GM12892 (cell line): ENCODE measurements around the gene GPI. TPM values are rescaled to one million over a fixed set of nuclear protein-coding genes. Genes with fewer than 3 reads are reported as not detected.

ENCODE experiments used
- DNase-seq: peaks from one replicate; pipeline ENCODE4 v3.0.0; 2011; ENCODE audit not compliant: insufficient read length
- FAIRE-seq: peaks from 2 replicates; lab custom pipeline; 2011; peaks lifted over from hg19 to GRCh38; lab: Jason Lieb, UNC
- POLR2A ChIP-seq: IDR thresholded peaks from 2 replicates; pipeline ENCODE4 v1.6.1; 2011; ENCODE audit warnings: low read depth, low read length, control low read depth
- POLR2AphosphoS5 ChIP-seq: IDR thresholded peaks from 2 replicates; pipeline ENCODE4 v1.6.1; 2011; ENCODE audit warnings: low read depth, low read length, control low read depth
- TAF1 ChIP-seq: IDR thresholded peaks from 2 replicates; pipeline ENCODE4 v1.6.1; 2011; ENCODE audit warnings: low read depth, mild to moderate bottlenecking, control low read depth, low read length, borderline replicate concordance
- polyA plus RNA-seq: library from polyadenylated mRNA; unstranded; fragments of >200 nt; gene quantifications from one replicate; pipeline ENCODE4 v1.2.1, GENCODE V29; 2012; ENCODE audit warnings: missing spikeins, inconsistent platforms; ENCODE audit not compliant: missing spikeins

GPI gene
- 399 TPM for polyA plus RNA-seq

DNA sequence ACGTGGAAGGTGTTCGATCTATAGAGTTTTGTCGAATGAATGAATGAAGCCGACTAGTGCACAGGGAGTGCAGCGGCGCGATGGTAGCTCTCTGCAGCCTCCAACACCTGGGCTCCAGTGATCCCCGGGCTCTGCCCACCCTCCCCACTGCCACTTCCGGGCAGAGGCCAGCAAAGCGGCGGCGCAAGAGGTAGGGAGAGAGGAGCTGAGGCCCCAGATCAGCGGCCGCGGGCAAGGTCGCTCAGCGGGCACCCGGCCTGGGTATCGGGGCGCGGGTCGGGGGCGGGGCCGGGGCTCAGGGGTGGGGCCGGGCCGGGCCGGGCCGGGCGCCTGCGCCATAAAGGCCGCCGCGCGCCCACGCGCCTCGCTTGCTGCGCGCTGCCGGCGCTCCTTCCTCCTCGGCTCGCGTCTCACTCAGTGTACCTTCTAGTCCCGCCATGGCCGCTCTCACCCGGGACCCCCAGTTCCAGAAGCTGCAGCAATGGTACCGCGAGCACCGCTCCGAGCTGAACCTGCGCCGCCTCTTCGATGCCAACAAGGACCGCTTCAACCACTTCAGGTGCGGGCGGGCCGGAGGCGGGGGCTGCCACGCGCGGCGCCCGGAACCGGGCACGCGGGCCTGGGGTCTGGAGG lies at the start of gene GPI:
TSS of gene GPI (plus strand) at position 367 of the 633 bp plus-strand sequence. CDS start at position 438, 71 bp downstream.
- peak; percentile 84 for DNase-seq
- FAIRE-seq, result peak; percentile 68
- peak; percentile 75 for TF ChIP-seq POLR2AphosphoS5
- peak; percentile 86; the same call in 1 of the 2 replicates for TF ChIP-seq POLR2A
- TF ChIP-seq TAF1, result peak; percentile 61; the same call in 1 of the 2 replicates

DNA sequence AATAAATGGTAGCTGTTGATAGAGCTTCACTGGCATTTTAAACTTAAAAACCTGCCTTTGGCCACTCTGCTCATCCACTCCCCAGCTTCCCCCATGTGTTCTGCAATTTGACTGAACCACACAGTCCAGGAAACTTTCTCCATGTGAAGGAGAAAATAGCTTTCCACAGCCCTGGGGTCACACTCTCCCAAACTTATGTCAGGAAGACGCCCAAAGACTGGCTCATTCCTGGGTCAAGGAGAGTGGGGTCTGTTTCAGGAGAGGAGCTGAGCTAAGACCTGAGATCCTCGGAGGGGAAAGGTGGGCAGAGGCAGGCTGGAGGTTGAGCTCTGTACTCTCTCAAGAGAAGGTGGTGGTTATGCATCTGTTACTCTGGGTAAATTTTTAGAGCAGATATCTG lies 48.7 kb upstream of the GPI start:
- DNase-seq (no peak), FAIRE-seq (no peak)
- TF ChIP-seq POLR2AphosphoS5 (no peak), POLR2A (no peak), TAF1 (no peak)

DNA sequence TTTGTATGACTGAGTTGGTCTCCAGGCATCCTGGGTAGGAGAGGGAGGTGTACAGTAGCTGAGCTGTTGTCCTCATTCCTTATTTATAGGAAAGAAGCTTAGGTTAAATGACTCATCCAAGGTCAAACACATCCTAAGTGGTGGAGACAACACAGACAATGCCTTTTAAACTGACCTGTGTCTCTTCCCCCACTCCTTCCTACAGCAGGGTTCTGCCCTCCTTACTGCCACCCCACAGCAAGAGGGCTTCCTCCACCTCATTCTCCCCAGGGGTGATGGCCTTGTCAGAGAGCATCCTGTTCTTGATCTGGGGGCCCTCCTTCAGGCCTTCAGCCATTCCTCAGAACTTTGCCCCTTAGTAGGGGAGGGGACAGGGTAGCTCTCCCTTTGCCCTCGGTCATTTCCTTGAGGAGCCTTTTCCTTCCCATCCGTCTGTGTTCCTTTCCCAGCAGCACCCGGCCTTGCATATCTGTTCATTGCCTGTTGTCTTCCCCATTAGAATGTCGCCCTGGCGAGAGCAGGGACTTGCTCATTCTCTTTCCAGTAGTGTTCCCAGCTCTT lies 48.2 kb upstream of the GPI start:
- FAIRE-seq, result no peak
- DNase-seq, result no peak
- no peak for TF ChIP-seq POLR2A
- no peak for TF ChIP-seq TAF1
- TF ChIP-seq POLR2AphosphoS5, result no peak

DNA sequence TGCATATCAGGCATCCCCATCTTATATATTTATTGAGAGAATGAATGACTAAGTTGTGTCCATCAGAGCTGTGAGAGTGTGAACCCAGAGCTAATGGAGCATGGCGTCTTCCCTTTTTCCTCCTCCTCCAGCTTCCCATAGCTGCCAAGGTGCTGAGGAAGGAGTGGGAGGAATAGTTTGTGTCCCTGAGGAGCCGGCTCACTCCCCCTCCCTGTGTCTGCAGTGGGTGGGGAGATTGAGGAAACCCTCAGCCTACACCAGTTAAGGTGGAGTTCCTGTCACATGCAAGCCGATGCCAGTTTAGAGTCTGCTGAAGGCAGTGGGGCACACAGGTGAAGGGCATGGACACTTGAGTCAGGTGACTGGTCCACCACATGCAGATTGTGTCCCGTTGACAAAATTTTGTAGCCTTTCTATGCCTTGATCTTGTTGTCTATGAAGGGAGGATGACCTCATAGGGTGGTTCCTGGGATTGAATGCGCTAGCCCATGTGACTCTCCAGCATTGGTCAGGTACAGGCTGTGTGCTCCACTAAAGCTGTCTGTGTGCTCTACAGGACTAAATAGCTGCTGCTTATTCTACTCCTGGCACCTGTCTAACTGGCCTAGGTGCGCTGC lies 47.6 kb upstream of the GPI start:
- FAIRE-seq (no peak), DNase-seq (no peak)
- no peak for TF ChIP-seq TAF1
- no peak for TF ChIP-seq POLR2AphosphoS5
- no peak for TF ChIP-seq POLR2A

DNA sequence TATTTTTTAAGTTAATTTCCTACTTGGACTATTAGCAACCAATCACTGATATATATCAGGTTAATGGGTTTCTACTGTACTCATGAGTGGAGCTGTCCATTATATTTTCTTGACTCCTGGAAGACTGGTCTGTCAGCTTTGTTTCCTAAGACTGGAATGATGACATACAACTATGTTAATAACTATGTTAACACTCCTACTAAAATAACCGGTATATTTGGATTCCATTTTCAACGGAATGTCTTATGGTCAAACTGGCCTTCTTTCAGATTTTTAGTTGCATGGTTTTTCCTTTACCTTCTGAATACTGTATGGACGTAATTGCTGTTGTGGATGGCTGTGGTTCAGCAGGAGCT lies 45.8 kb upstream of the GPI start:
- DNase-seq (no peak), FAIRE-seq (no peak)
- TF ChIP-seq POLR2AphosphoS5, result no peak
- TF ChIP-seq POLR2A, result no peak
- TF ChIP-seq TAF1, result no peak

DNA sequence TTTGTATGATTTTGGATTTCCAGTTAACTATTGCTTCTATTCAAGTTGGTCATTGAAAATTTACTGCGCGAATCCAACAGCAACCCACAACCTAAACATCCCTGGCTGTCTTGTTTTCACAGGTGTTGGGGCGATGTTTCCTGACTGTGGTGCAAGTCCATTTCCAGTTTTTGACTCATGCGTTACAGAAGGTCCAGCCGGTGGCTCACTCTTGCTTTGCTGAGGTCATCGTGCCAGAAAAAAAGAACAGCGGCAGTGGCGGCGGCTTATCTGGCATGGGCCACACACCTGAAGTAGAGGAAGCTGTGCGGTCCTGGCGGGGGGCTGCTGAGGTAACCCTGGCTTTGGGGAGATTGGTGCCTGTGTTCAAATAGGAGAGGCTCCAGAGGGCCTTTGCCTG lies 45.2 kb upstream of the GPI start:
- DNase-seq (no peak), FAIRE-seq (no peak)
- TF ChIP-seq POLR2AphosphoS5, result no peak
- no peak for TF ChIP-seq TAF1

DNA sequence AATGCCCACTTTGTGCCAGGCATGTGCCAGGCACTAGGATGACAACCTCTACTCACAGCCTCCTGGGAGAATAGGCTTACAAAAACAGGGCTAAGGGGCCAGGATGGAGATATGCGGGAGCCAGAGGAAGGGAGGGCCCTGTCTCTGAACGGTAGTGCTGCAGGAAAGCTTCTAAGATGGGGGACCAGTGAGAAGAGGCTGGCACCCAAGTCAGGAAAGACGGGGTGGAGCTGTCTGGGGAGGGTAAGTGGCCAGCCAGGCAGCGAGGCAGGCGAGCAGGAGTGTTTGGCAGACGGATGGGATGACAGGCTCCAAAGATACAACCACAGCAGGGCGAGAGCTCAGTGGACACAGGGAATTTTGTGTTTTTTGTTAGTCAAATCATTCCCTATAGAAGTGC lies 44.7 kb upstream of the GPI start:
- DNase-seq (no peak), FAIRE-seq (no peak)
- no peak for TF ChIP-seq TAF1

DNA sequence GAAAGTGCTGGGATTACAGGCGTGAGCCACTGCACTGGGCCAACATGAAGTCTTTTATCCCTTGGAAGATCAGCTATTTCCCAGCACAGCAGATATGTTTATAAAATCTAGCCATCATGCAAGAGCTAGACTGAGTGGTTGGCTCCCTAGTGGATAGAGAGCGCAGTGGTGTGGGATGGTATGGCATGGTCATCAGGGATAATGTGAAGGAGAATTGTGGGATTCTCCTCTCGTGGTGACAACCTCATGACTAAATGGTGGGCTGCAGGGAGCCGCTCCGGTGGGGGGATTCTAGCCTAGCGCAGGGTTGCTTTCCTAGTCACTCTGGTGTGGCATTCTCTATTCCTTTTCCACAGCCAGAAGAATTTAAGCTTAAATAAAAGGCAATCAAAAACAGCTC lies 43.3 kb upstream of the GPI start:
- TF ChIP-seq TAF1 (no peak), POLR2A (no peak), POLR2AphosphoS5 (no peak)
- FAIRE-seq (no peak), DNase-seq (no peak)

DNA sequence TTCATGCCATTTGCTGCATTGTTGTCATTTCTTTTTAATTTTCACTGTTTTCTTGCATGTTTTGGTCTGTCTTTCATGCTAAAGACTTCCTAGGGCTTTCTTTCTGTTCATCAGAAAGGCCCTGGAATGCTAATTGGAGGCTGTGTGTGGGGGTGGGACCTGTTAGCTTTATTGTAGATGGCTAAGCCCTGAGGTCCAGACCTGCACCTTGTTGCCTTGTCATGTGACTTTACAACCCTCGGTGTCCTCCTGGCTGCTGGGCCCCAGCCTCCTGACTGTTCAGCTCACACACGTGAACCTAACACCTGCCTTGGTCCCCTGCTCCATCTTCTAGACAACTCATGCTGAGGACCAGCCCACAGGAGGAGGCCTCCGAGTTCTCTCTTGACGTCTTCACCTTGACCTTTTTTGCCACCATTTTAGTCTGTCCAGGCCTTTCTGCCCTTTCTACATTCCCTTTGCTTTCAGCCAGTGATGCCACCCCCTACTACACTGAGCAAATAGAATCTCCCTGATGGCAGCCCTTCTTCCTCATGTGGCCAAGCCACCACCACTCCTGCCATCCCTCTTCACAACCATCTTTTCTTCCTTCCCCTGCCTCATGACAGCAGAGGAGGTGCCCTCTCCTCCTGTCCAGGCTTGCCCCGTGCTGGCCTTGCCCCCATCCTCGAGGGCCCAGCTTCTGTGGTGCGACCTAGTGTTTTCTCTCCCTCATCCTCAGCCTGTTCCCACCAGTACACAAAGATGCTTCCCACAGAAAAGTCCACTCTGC lies 41.4 kb upstream of the GPI start:
- FAIRE-seq (no peak), DNase-seq (no peak)
- TF ChIP-seq POLR2AphosphoS5, result no peak
- TF ChIP-seq POLR2A, result no peak
- no peak for TF ChIP-seq TAF1

DNA sequence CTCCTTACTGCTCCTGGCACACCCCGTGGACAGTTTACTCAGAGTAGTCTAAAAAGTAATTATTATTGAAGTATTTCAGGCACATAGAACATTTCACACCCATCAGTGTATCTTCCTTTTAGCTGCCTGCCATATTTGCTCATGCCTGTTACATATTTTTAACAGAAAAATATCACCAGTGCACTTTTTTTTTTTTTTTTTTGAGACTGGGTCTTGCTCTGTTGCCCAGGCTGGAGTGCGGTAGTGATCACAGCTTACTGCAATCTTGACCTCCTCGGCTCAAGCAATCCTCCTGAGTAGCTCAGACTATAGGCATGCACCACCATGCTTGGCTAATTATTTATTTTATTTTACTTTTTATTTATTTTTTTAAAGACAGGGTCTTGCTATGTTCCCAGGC lies 40.7 kb upstream of the GPI start:
- FAIRE-seq (no peak), DNase-seq (no peak)
- TF ChIP-seq TAF1 (no peak), POLR2A (no peak), POLR2AphosphoS5 (no peak)

DNA sequence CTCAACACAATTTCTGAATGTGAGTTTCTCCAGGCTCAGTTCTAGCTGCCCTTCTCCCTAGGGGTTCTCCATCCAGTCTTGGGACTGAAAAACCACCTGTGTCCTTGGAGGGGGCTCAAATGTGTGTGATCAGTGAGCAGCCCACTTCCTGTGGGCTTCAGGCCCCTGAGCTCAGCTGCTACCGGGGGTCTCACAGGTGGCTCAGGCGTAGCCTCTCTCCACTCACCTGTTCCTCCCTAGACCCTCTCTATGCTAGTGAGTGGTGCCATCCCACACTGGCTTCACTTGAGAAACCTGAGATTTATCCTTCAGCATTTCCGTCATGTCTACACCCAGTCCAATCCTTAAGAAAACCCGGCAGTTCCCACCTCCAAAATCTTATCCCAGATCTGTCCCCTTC lies 39.8 kb upstream of the GPI start:
- TF ChIP-seq POLR2AphosphoS5 (no peak), POLR2A (no peak), TAF1 (no peak)
- FAIRE-seq (no peak), DNase-seq (no peak)
